HepG2 (cell line): ENCODE measurements around the gene PPRC1. TPM values are rescaled to one million over a fixed set of nuclear protein-coding genes. Genes with fewer than 3 reads are reported as not detected.

Experiments
- AHDC1 ChIP-seq: sonication (generic); formaldehyde crosslinking; IDR thresholded peaks from 2 replicates; pipeline ENCODE4 v1.5.1; 2020; ENCODE audit warnings: mild to moderate bottlenecking, missing genetic modification reagents, borderline replicate concordance
- FOXK1 ChIP-seq: sonication (generic); formaldehyde crosslinking; IDR thresholded peaks from 2 replicates; pipeline ENCODE4 v1.4.0; 2020; ENCODE audit warnings: low read depth, missing genetic modification reagents, borderline replicate concordance
- IRF1 ChIP-seq: sonication (generic); formaldehyde crosslinking; IDR thresholded peaks from 2 replicates; pipeline ENCODE4 v1.4.0; 2020; ENCODE audit warnings: low read depth, mild to moderate bottlenecking, missing genetic modification reagents
- IRF2 ChIP-seq: IDR thresholded peaks from 2 replicates; pipeline ENCODE4 v1.6.1; 2018; ENCODE audit warnings: missing genetic modification reagents, missing compliant biosample characterization
- KDM4B ChIP-seq: sonication (generic); formaldehyde crosslinking; IDR thresholded peaks from 2 replicates; pipeline ENCODE4 v1.4.0; 2020; ENCODE audit warnings: missing genetic modification reagents
- MIXL1 ChIP-seq: IDR thresholded peaks from 2 replicates; pipeline ENCODE4 v1.6.1; 2016
- NKX3-1 ChIP-seq: sonication (generic); formaldehyde crosslinking; IDR thresholded peaks from 2 replicates; pipeline ENCODE4 v1.5.0; 2020; ENCODE audit warnings: missing genetic modification reagents
- NPAS2 ChIP-seq: sonication (generic); formaldehyde crosslinking; IDR thresholded peaks from 2 replicates; pipeline ENCODE4 v1.8.0; 2022; ENCODE audit warnings: mild to moderate bottlenecking, missing genetic modification reagents, borderline replicate concordance
- POGZ ChIP-seq: sonication (generic); formaldehyde crosslinking; IDR thresholded peaks from 2 replicates; pipeline ENCODE4 v1.4.0; 2020; ENCODE audit warnings: mild to moderate bottlenecking, missing genetic modification reagents
- REXO4 ChIP-seq: sonication (generic); formaldehyde crosslinking; IDR thresholded peaks from 2 replicates; pipeline ENCODE4 v1.8.0; 2022; ENCODE audit warnings: missing genetic modification reagents, mild to moderate bottlenecking, borderline replicate concordance
- SAP130 ChIP-seq: IDR thresholded peaks from 2 replicates; pipeline ENCODE4 v1.6.1; 2016; ENCODE audit warnings: low read depth
- ZKSCAN5 ChIP-seq: sonication (generic); formaldehyde crosslinking; IDR thresholded peaks from 2 replicates; pipeline ENCODE4 v1.5.1; 2020; ENCODE audit warnings: mild to moderate bottlenecking, missing genetic modification reagents
- ZNF292 ChIP-seq: sonication (generic); formaldehyde crosslinking; IDR thresholded peaks from 2 replicates; pipeline ENCODE4 v1.8.1; 2022; ENCODE audit warnings: mild to moderate bottlenecking, low read depth, missing genetic modification reagents, borderline replicate concordance
- ZNF333 ChIP-seq: sonication (generic); formaldehyde crosslinking; IDR thresholded peaks from 2 replicates; pipeline ENCODE4 v1.4.0; 2020; ENCODE audit warnings: mild to moderate bottlenecking, missing genetic modification reagents, borderline replicate concordance
- ZSCAN31 ChIP-seq: sonication (generic); formaldehyde crosslinking; IDR thresholded peaks from 2 replicates; pipeline ENCODE4 v1.5.0; 2020; ENCODE audit warnings: low read depth, mild to moderate bottlenecking, missing genetic modification reagents
- polyA plus RNA-seq, 8 experiments: library from polyadenylated mRNA; depleted of rRNA in 3 of 8; stranded (reverse) in 7 of 8; unstranded in 1 of 8; fragments of >200 nt; fragmentation: Illumina TruSeq in 4 of 8; extraction: Trizol in 4 of 8; gene quantifications; 2 replicates each; pipeline versions ENCODE4 v1.2.1 to v1.2.3, GENCODE V29; 2011 to 2016; ENCODE audit warnings: low read depth in 4 of 8, missing spikeins in 1 of 8, mixed read lengths in 1 of 8; ENCODE audit not compliant: insufficient read depth in 1 of 8
- total RNA-seq, 5 experiments: library from RNA; depleted of rRNA; stranded (reverse); fragments of >200 nt; fragmentation: Illumina TruSeq; extraction: Trizol; gene quantifications; 2 replicates each; pipeline ENCODE4 v1.2.3, GENCODE V29; 2016; ENCODE audit warnings: low read depth in 1 of 5
- TF ChIP-seq, protein P1 (sequence below): sonication (generic); formaldehyde crosslinking; conservative IDR thresholded peaks from 2 replicates; pipeline ENCODE4 v1.4.0; 2020; ENCODE audit warnings: missing genetic modification reagents
- TF ChIP-seq, protein P2 (sequence below): sonication (generic); formaldehyde crosslinking; IDR thresholded peaks from 2 replicates; pipeline ENCODE4 v1.9.0; 2022; ENCODE audit warnings: missing genetic modification reagents, mild to moderate bottlenecking, borderline replicate concordance
- TF ChIP-seq, protein P3 (sequence below): sonication (generic); formaldehyde crosslinking; conservative IDR thresholded peaks from 2 replicates; pipeline ENCODE4 v1.5.0; 2020; ENCODE audit warnings: missing genetic modification reagents

The PPRC1 gene
- total and polyA plus RNA-seq, 2 of the 13 experiments (the other 11 are each of a cell fraction or from before 2014, with no cell fraction given) = 18.7 to 24.2 TPM

DNA sequence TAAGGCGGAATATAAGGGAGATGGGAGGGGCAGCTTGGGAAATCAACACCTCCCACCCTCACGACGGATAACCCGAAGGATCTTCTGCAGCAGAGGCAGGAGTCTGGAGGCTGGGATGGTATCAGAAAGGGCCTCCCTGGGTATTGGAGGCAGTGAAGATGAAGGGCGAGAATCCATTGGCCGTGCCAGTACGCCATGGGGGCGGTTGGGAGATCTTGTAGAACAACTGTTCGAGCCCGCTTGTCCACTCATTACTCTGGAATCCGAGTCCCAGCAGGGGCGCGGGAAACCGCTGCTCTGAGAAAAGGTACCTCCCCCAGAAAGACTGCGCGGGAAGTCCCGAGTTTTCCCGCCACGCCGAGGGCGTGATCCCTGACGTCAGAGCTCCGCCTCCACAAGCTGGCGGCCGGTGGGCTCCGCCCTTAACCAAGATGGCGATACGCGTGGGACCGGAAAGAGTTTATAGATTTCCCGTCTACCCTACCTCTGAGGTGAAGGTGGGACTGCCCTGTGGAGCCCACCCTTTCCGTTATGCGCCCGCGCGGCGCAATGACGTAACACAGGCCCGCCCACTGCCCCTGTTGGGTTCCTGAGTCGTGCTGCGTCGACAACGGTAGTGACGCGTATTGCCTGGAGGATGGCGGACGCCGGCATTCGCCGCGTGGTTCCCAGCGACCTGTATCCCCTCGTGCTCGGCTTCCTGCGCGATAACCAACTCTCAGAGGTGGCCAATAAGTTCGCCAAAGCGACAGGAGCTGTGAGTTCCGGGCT, 19.1 kb downstream of the PPRC1 start, which contains the start of gene NOLC1 (continued):
- no peak for TF ChIP-seq REXO4 (CRISPR knock-in tag)
- TF ChIP-seq MIXL1 = peak; percentile 18; the same call in 1 of the 2 replicates
- TF ChIP-seq SAP130 (CRISPR knock-in tag) = peak; percentile 97
- TF ChIP-seq ZNF333 = no peak; the same call in 1 of the 2 replicates
- TF ChIP-seq ZSCAN31 (CRISPR knock-in tag) = peak; percentile 72; the same call in 1 of the 2 replicates
- no peak for TF ChIP-seq NPAS2 (CRISPR knock-in tag)
- no peak; the same call in 1 of the 2 replicates for TF ChIP-seq NKX3-1 (CRISPR knock-in tag)
- no peak for TF ChIP-seq ZNF292 (CRISPR knock-in tag)
- TF ChIP-seq IRF2 = peak; percentile 88; the same call in 1 of the 2 replicates
- TF ChIP-seq, protein P1, sequence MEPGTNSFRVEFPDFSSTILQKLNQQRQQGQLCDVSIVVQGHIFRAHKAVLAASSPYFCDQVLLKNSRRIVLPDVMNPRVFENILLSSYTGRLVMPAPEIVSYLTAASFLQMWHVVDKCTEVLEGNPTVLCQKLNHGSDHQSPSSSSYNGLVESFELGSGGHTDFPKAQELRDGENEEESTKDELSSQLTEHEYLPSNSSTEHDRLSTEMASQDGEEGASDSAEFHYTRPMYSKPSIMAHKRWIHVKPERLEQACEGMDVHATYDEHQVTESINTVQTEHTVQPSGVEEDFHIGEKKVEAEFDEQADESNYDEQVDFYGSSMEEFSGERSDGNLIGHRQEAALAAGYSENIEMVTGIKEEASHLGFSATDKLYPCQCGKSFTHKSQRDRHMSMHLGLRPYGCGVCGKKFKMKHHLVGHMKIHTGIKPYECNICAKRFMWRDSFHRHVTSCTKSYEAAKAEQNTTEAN (CRISPR knock-in tag) = peak; percentile 17; the same call in 1 of the 2 replicates
- TF ChIP-seq POGZ (CRISPR knock-in tag) = peak; percentile 88
- peak; percentile 83; the same call in 1 of the 2 replicates for TF ChIP-seq FOXK1 (CRISPR knock-in tag)
- TF ChIP-seq, protein P2, sequence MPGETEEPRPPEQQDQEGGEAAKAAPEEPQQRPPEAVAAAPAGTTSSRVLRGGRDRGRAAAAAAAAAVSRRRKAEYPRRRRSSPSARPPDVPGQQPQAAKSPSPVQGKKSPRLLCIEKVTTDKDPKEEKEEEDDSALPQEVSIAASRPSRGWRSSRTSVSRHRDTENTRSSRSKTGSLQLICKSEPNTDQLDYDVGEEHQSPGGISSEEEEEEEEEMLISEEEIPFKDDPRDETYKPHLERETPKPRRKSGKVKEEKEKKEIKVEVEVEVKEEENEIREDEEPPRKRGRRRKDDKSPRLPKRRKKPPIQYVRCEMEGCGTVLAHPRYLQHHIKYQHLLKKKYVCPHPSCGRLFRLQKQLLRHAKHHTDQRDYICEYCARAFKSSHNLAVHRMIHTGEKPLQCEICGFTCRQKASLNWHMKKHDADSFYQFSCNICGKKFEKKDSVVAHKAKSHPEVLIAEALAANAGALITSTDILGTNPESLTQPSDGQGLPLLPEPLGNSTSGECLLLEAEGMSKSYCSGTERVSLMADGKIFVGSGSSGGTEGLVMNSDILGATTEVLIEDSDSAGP (CRISPR knock-in tag) = peak; percentile 87
- TF ChIP-seq KDM4B (CRISPR knock-in tag) = 0 out of 2 replicates have a peak, but pooled peaks have one; percentile 39
- TF ChIP-seq, protein P3, sequence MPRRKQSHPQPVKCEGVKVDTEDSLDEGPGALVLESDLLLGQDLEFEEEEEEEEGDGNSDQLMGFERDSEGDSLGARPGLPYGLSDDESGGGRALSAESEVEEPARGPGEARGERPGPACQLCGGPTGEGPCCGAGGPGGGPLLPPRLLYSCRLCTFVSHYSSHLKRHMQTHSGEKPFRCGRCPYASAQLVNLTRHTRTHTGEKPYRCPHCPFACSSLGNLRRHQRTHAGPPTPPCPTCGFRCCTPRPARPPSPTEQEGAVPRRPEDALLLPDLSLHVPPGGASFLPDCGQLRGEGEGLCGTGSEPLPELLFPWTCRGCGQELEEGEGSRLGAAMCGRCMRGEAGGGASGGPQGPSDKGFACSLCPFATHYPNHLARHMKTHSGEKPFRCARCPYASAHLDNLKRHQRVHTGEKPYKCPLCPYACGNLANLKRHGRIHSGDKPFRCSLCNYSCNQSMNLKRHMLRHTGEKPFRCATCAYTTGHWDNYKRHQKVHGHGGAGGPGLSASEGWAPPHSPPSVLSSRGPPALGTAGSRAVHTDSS (CRISPR knock-in tag) = no peak
- no peak for TF ChIP-seq ZKSCAN5 (CRISPR knock-in tag)
- TF ChIP-seq IRF1 (CRISPR knock-in tag) = no peak
- TF ChIP-seq AHDC1 (CRISPR knock-in tag) = peak; percentile 26; the same call in 1 of the 2 replicates
